ENCODE data around the gene ASIC3.

Gene ASIC3

DNA sequence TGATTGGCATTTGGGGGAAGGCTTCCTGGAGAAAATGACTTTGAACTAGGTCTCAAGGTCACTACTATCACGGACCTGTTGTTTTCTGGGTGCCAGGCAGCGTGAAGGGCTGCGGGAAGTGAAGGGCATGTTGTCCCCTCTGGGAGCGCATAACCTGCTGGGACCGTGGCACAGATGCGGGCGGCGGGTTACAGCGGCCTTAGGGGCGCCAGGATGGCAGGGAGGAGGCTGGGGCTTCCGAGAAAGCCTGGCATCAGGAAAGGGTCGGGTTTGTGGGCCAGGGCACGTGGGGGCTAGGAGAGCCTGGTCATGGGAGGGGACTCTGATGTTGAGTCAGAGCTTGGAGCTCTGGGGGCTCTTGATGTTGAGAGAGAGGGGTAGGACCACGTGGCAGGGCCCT lies 17.2 kb downstream of the ASIC3 start:
- Histone ChIP-seq H3K4me3 (ENCODE audit: low read length) (no peak overlapping the region), H3K27ac (ENCODE audit: low read length) (no peak overlapping the region), H3K9me2 (replicated peaks; ENCODE audit: insufficient read depth, low read length) (no peaks in the 10 kb centered on the region), H3F3A (ENCODE audit: insufficient read depth, low read length) (no peaks in the 10 kb centered on the region), H3K4me1 (ENCODE audit: low read length) (no peaks in the 10 kb centered on the region), H3K9me3 (replicated peaks; ENCODE audit: insufficient read depth, low read length) (no peaks in the 10 kb centered on the region), H3K79me2 (ENCODE audit: low read length) (peaks cover 24% of the 10 kb centered on the region), H3K9ac (ENCODE audit: low read length) (no peak overlapping the region), H2AFZ (ENCODE audit: low read length) (no peak overlapping the region), H4K20me1 (ENCODE audit: insufficient read depth, low read length) (no peaks in the 10 kb centered on the region), H3K4me2 (ENCODE audit: low read depth, low read length) (no peak overlapping the region), H3K36me3 (replicated peaks; ENCODE audit: insufficient read depth, low read length) (0 out of 2 replicates have a peak, but pooled peaks cover 3% of the 10 kb centered on the region), H3K27me3 (replicated peaks; ENCODE audit: insufficient read depth, low read length) (no peaks in the 10 kb centered on the region)
- no peak for DNase-seq
- TF ChIP-seq EZH2phosphoT487 (IDR thresholded peaks at IDR 0.05; ENCODE audit: low read length) (no peak), EZH2 (optimal IDR thresholded peaks at IDR 0.05; ENCODE audit: low read depth, low read length) (no peak), CTCF (IDR thresholded peaks at IDR 0.05; ENCODE audit: low read length) (no peak)

- no peaks in the 10 kb centered on the region for H4K20me1 ChIP-seq (ENCODE audit: insufficient read depth, low read length)
- H3K36me3 ChIP-seq (replicated peaks; ENCODE audit: insufficient read depth, low read length), result 0 out of 2 replicates have a peak, but pooled peaks cover 3% of the 10 kb centered on the region
- H3K4me2 ChIP-seq (ENCODE audit: low read depth, low read length), result no peak overlapping the region
- H3K79me2 ChIP-seq (ENCODE audit: low read length), result peaks cover 14% of the 10 kb centered on the region
- no peak for DNase-seq
- no peak overlapping the region for H2AFZ ChIP-seq (ENCODE audit: low read length)
- TF ChIP-seq EZH2phosphoT487 (IDR thresholded peaks at IDR 0.05; ENCODE audit: low read length) (no peak), CTCF (IDR thresholded peaks at IDR 0.05; ENCODE audit: low read length) (no peak), EZH2 (optimal IDR thresholded peaks at IDR 0.05; ENCODE audit: low read depth, low read length) (no peak)
- no peaks in the 10 kb centered on the region for H3K4me1 ChIP-seq (ENCODE audit: low read length)
- no peak overlapping the region for H3K9ac ChIP-seq (ENCODE audit: low read length)
- H3F3A ChIP-seq (ENCODE audit: insufficient read depth, low read length), result no peaks in the 10 kb centered on the region
- no peaks in the 10 kb centered on the region for H3K9me3 ChIP-seq (replicated peaks; ENCODE audit: insufficient read depth, low read length)
- H3K27me3 ChIP-seq (replicated peaks; ENCODE audit: insufficient read depth, low read length), result no peaks in the 10 kb centered on the region
- H3K4me3 ChIP-seq (ENCODE audit: low read length), result no peak overlapping the region
- H3K9me2 ChIP-seq (replicated peaks; ENCODE audit: insufficient read depth, low read length), result no peaks in the 10 kb centered on the region
- H3K27ac ChIP-seq (ENCODE audit: low read length), result no peak overlapping the region
Measured at GRCh38 chr7:151066273-151066974, 18.1 kb downstream of the ASIC3 start.

GRCh38 chr7:151068069-151068773 lies 19.9 kb downstream of the ASIC3 start:
- Histone ChIP-seq H3K4me3 (ENCODE audit: low read length) (no peak overlapping the region), H3K27ac (ENCODE audit: low read length) (no peak overlapping the region), H3K36me3 (replicated peaks; ENCODE audit: insufficient read depth, low read length) (0 out of 2 replicates have a peak, but pooled peaks cover 3% of the 10 kb centered on the region), H3K9me2 (replicated peaks; ENCODE audit: insufficient read depth, low read length) (no peaks in the 10 kb centered on the region), H3K9ac (ENCODE audit: low read length) (no peak overlapping the region), H3K9me3 (replicated peaks; ENCODE audit: insufficient read depth, low read length) (no peaks in the 10 kb centered on the region), H2AFZ (ENCODE audit: low read length) (no peak overlapping the region), H3K27me3 (replicated peaks; ENCODE audit: insufficient read depth, low read length) (no peaks in the 10 kb centered on the region), H3F3A (ENCODE audit: insufficient read depth, low read length) (no peaks in the 10 kb centered on the region), H3K79me2 (ENCODE audit: low read length) (no peaks in the 10 kb centered on the region), H3K4me2 (ENCODE audit: low read depth, low read length) (no peak overlapping the region), H3K4me1 (ENCODE audit: low read length) (no peaks in the 10 kb centered on the region), H4K20me1 (ENCODE audit: insufficient read depth, low read length) (no peaks in the 10 kb centered on the region)
- DNase-seq, result no peak
- TF ChIP-seq EZH2phosphoT487 (IDR thresholded peaks at IDR 0.05; ENCODE audit: low read length) (no peak), EZH2 (optimal IDR thresholded peaks at IDR 0.05; ENCODE audit: low read depth, low read length) (no peak), CTCF (IDR thresholded peaks at IDR 0.05; ENCODE audit: low read length) (no peak)

Measured in MM.1S (cell line).